ENCODE results near the gene SLC37A1.

DNA sequence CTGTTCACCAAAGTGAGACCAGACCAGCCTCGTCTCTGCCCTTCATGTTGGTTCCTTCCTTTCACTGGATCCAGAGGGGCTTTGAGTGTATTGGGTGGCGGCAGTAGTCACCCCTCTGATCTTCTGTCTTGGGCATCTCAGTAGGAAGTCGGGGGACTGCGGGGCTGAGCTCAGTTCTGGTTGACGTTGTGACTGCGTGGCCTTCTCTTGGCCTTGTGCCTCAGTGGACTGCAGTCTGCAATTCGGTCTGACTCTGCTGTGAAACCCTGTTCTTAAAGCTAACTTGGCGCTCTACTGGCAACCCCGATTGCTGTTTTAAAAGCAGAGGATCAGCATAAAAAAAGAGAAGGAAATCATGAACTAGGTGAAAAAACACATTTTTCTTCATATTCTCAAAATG lies 56.7 kb downstream of the SLC37A1 start:
- TF ChIP-seq ZNF431 (CRISPR knock-in tag; IDR thresholded peaks at IDR 0.05; ENCODE audit: borderline replicate concordance, low read depth) (no peak), PLRG1 (conservative IDR thresholded peaks at IDR 0.05) (no peak), JUND (CRISPR knock-in tag; IDR thresholded peaks at IDR 0.05) (no peak), KLF11 (CRISPR knock-in tag; IDR thresholded peaks at IDR 0.05) (no peak)
- TF ChIP-seq, protein P1, sequence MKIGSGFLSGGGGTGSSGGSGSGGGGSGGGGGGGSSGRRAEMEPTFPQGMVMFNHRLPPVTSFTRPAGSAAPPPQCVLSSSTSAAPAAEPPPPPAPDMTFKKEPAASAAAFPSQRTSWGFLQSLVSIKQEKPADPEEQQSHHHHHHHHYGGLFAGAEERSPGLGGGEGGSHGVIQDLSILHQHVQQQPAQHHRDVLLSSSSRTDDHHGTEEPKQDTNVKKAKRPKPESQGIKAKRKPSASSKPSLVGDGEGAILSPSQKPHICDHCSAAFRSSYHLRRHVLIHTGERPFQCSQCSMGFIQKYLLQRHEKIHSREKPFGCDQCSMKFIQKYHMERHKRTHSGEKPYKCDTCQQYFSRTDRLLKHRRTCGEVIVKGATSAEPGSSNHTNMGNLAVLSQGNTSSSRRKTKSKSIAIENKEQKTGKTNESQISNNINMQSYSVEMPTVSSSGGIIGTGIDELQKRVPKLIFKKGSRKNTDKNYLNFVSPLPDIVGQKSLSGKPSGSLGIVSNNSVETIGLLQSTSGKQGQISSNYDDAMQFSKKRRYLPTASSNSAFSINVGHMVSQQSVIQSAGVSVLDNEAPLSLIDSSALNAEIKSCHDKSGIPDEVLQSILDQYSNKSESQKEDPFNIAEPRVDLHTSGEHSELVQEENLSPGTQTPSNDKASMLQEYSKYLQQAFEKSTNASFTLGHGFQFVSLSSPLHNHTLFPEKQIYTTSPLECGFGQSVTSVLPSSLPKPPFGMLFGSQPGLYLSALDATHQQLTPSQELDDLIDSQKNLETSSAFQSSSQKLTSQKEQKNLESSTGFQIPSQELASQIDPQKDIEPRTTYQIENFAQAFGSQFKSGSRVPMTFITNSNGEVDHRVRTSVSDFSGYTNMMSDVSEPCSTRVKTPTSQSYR (CRISPR knock-in tag; IDR thresholded peaks at IDR 0.05; ENCODE audit: borderline replicate concordance): no peak

Data from HepG2 (cell line).